Measurements from ENCODE around the gene TBC1D1.
A peak's percentile ranks its signal among the peaks of the same experiment; 100 is the strongest.

Gene TBC1D1

DNA sequence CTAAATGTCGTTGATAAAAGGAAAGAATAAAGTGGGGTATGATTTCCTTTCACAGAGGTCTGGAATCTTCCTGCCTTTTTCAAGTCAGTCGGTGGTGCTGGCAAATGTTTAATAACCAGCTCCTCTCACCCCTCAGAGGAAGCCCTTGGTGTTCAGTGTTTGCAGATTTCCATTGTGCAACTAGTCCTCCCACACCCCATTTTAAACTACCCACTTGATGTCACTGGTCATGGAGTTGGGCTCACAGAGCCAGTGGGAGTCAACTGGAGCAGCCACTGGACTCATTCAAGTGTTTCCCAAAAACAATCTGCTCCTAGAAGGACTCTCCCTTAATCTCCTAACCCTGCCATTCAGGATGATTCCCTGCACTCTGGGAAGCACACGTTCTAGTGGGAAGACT, 218.5 kb downstream of the TBC1D1 start:
- no peak for DNase-seq

- no peak for DNase-seq
Observed at GRCh38 chr4:38109896-38110295, 219.0 kb downstream of the TBC1D1 start.

DNA sequence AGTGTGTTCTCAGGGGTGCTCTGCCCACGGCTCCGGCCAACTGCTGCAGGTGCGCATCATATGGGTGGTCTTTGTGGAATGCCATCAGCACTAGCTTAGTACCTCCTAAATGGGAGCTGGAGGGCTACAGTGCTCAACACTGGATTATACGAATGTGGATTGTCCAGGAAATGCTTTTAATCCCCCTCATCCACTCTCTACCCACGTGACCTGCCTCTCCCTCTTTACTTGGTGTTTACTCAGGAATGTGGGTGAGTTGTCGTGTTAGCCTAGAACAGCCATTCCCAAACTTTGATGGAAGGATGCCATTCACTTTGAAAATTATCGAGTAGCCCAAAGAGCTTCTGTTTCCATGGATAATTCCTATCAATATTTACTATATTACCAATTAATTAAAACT, 220.1 kb downstream of the TBC1D1 start:
- DNase-seq: no peak

DNA sequence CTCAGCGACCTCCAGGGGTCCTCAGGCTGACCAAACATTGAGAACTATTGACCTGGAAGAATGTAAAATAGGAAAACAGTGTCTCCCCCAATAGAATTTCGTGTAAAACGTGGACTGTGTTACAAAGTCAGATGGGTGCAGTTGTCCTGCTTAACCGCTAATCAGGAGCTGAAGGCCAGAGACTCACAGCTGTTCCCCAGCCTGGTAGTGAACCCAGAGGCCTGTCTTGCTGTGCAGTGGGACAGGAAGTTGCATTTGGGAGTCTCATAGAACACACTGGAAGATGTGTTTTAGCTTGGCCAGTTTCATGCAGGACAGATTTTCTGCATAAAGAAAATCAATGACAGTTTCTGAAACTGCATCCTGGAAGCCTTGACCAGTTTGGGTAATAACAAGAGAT, 220.8 kb downstream of the TBC1D1 start:
- no peak for DNase-seq

GRCh38 chr4:38113132-38113531, 222.2 kb downstream of the TBC1D1 start:
- DNase-seq: no peak

DNA sequence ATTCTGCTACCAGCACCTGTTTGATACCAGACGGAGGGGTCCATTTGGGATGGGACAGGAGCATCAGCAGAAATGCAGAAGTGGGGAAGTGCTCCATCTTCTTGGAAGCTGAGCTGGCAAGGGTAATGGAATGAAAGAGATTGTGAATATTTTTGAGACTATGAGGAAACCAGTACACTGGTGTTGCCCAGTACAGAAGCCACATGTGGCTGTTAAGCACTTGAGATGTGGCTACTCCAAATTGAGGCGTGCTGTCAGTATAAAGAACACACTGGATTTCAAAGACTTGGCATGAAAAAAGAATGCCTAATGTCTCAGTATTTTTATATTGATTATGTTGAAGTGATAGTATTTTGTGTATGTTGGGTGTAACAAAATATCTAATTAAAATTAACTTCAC, 222.7 kb downstream of the TBC1D1 start:
- DNase-seq: no peak

DNA sequence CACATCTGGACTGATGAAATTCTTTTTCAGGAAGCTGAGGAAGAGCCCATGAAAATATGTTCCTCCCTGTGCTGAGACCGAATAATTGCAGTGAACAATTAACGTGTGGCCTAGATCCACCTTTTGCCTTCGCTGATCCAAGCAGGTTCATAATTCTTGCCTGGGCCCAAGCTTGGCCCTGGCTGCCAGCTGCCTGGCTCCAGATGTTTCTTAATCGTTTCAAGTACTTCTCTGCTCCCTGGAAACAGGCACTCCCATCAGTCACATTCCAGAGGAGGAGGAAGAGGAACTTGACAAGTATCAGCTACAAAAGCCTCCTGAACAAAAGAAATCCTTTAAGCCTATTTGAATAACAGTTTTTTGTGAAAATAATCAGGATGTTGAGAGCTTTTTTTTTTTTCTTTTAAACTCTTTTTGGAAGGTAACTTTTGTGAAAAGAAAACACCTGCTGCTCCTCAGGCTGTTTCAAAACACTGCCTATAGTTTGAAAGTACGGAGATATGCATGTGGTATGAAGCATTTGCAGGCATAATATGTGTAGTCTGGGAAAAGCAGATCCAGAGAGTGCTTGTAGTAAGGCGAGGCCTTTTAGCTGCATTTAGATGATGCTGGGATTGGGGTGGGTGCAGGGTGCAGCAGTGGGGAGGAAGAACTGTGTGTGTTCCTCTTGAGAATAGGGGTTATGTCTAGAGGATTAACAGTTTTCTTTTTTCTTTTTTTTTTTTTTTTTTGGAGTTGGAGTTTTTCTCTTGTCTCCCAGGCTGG, 223.7 kb downstream of the TBC1D1 start:
- DNase-seq: no peak

DNA sequence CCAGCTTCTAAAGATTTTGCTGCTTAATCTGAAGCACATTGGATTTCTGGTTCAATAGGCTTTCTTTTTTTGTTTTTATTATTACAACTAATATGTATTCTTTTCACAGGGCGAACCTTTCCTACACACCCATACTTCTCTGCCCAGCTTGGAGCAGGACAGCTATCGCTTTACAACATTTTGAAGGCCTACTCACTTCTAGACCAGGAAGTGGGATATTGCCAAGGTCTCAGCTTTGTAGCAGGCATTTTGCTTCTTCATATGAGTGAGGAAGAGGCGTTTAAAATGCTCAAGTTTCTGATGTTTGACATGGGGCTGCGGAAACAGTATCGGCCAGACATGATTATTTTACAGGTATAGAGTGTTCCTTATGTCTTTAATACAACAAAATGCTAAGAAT, 224.7 kb downstream of the TBC1D1 start:
- no peak for DNase-seq

DNA sequence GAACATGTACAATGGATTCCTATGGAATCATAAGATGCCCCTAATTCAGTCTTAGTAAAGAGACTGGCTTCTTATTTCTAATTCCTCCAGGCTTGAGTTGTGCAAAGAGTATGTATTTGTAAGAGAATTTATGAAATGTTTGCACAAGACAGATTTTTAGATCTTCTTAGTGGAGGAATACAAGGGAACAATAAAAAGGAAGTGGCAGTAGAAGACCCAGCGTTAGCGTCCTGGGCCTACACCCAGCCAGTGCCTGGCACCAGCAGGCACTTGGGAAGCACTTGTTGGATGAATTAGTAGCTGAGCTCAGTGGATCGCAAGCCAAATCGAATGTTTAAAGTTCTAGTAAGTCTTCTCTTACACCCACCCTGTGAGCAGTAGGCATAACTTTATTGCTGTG, 226.7 kb downstream of the TBC1D1 start:
- DNase-seq: no peak

DNA sequence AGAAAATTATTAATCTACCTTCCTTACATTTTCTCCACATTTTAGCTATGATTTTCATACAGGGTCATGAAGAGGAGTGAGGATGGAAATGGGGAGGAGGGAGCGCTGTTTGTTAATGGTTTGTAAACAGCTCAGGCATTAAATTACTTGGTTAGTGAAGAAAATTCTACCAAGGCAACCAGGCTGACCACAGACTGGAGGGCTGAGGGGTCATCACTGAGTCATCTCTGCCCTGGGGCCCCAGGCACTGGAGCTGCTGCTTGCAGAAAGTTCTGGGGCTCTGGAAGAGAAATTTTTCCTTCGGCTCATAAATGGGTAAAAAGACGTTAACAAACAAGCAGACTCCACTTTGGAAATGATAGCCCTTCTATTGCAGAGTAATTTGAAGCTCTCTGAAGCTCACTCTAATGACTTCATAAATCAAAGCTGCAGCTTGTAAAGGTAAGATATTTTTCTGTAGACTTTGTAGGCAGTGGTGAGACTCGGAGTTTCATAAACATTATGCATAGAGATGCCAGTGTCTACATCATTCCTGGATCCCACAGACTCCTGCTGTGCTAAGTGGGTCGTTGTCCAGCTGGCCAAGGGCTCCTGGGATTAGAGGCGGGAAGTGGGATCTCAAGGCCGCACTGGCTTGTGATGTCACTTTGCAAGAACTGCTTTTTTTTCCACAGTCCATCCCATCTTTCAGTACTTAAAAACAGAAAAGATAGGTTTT, 228.9 kb downstream of the TBC1D1 start:
- peak; percentile 70 for DNase-seq

DNA sequence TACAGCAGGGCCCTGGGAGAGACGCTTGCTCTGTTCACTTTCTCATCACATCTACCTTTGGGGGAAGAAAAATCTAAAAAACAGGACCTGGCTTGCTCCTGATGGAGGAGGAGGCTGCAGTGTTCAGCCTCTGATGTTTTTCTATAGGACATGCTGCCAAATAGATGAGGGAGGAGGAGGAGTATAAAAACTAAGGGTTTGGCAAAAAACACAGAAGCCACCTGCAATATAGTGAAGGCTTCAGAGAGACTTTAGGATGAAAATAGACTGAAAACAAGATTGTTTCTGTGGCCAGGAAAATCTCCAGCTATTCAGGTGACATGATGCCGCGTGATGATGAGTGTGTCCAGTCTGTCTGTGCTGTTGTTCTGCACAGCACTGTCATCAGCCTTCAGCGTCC, 229.9 kb downstream of the TBC1D1 start:
- no peak for DNase-seq

GRCh38 chr4:38122060-38122459, 231.2 kb downstream of the TBC1D1 start:
- no peak for DNase-seq

GRCh38 chr4:38123555-38123954, 232.7 kb downstream of the TBC1D1 start:
- no peak for DNase-seq

DNA sequence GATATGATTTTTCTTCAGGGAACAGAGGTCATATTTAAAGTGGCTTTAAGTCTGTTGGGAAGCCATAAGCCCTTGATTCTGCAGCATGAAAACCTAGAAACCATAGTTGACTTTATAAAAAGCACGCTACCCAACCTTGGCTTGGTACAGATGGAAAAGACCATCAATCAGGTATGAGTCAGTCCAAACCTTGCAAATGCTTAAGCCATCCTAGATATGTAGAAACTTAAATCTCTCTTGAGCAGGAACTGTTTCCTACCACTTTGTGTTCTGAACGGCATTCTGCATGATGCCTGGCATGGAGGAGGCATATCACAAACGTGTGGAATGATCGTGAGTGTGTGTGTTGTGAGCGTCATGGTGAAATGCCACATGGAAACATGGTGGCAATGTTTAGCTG, 234.1 kb downstream of the TBC1D1 start:
- no peak for DNase-seq

- no peak for DNase-seq
Observed at GRCh38 chr4:38125816-38126215, 234.9 kb downstream of the TBC1D1 start.

- DNase-seq: peak; percentile 24
Observed at GRCh38 chr4:38128478-38129459, 237.9 kb downstream of the TBC1D1 start.

DNA sequence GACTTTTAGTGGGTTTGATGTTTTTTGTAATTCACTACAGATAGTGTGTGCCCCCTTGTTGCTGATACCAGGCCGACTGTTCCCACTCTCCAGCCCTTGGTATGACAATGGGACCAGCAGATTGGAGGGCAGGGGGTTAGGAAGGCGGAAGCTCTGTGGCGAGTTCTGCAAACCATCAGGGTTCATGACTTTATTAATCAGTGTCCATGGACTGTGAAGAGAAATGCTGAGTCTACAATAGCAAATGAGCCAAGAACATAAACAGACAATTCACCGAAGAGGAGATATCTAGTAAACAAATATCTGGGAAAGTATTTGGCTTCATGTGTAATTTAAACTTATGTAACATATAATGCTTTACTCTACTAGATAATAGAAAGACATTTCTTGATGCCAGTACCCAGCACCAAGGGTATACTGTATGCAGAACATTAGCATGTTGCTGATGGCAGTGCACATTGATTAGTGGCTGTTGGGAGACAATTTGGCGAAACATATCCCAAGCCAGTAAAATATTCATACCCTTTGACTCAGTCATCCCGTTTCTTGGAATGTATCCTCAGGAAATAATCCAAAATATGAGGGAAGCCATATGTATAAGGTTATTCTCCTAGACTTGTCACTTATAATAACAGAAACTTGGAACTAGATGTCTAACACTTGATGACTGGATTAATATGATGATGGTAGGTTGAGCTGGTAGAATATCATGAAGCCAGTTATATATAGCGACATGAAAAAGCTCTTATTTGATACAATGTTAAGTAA, 238.8 kb downstream of the TBC1D1 start:
- DNase-seq: no peak

DNA sequence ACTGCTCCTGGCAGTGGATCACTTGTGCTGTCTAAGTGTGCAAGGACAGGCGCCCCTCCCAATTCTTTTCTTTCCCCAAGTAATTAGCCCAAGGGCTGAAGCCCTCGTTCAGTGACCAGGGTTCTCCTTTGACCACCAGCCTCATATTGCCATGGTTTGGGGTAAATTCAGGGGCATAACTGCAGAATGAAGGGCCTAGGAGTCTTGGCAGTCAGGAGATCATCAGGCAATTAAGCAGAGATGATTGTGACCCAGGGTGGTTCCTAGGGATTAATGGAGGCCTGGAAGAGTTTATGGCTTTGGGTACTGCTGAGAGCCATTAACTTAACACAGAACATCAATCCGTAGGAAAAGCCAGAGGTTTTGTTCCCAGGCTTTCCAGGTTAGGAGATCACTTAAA, 240.0 kb downstream of the TBC1D1 start:
- DNase-seq: no peak

DNA sequence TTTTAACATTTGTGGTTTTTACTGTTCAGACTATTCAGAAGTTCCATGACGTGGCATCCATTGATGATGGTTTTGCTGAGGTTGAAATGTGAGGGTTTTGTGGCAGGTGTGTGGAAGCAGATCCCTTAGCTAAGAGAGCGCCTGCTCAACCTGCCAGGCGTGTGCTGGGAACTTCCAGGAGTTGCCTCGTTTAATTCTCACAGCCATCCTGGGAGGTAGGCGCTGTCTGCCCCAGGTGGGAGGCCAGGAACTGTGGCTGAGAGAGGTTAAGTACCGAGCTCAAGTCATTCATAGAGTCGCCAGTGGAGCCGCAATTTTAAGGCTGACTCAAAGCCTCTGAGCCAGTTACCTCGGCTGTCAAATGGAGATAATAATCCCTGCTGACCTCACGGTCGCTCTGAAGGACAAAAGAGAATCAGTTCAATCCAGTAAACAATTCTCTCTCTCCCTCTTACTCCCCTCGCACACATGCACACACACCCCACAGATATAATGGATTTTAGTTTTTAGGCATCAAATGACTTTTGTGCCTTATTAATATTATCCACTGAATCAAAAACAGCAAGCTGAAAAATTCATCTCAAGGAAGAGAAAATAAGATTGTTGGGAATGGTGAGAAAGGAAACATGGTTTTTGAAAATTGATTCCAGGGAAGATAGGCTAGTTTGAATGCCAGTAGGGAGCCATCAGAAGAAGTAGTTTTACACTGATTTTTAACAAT, 240.6 kb downstream of the TBC1D1 start:
- DNase-seq: no peak

- DNase-seq: peak; percentile 84
Observed at GRCh38 chr4:38132107-38132673, 241.3 kb downstream of the TBC1D1 start.

- no peak for DNase-seq
Observed at GRCh38 chr4:38132843-38133662, 242.2 kb downstream of the TBC1D1 start.

Data from right hindlimb (tissue), 1 donor.